HG03571 (cell line): ENCODE data around the gene PLXNC1.

ENCODE experiments used
- ATAC-seq: cut with Tn5 transposase; IDR thresholded peaks from one replicate; pipeline ENCODE4 v1.9.1; 2021; ENCODE audit not compliant: unreplicated experiment

Gene PLXNC1

GRCh38 chr12:94147991-94148738 lies at the start of gene PLXNC1:
Gene PLXNC1 (plus strand): TSS chr12:94148577. CDS start chr12:94148972, 395 bp downstream.
- ATAC-seq: peak; percentile 32

GRCh38 chr12:94099191-94099590 lies 49.2 kb upstream of the PLXNC1 start:
- ATAC-seq: no peak

- ATAC-seq: no peak
Measured at GRCh38 chr12:94099632-94100031, 48.7 kb upstream of the PLXNC1 start.

- no peak for ATAC-seq
Measured at GRCh38 chr12:94100211-94100627, 48.2 kb upstream of the PLXNC1 start.

GRCh38 chr12:94100990-94101737 lies 47.2 kb upstream of the PLXNC1 start:
- ATAC-seq: peak; percentile 52

GRCh38 chr12:94101738-94102660 lies 46.4 kb upstream of the PLXNC1 start:
- ATAC-seq: peak; percentile 92

- no peak for ATAC-seq
Measured at GRCh38 chr12:94103986-94104385, 44.4 kb upstream of the PLXNC1 start.

- ATAC-seq: no peak
Measured at GRCh38 chr12:94107910-94108309, 40.5 kb upstream of the PLXNC1 start.

GRCh38 chr12:94109160-94109559 lies 39.2 kb upstream of the PLXNC1 start:
- no peak for ATAC-seq

GRCh38 chr12:94110258-94110657 lies 38.1 kb upstream of the PLXNC1 start:
- no peak for ATAC-seq

- ATAC-seq: no peak
Measured at GRCh38 chr12:94111302-94111701, 37.1 kb upstream of the PLXNC1 start.

GRCh38 chr12:94112121-94112520 lies 36.3 kb upstream of the PLXNC1 start:
- no peak for ATAC-seq

GRCh38 chr12:94114166-94114565 lies 34.2 kb upstream of the PLXNC1 start:
- ATAC-seq: no peak

- ATAC-seq: no peak
Measured at GRCh38 chr12:94116191-94116590, 32.2 kb upstream of the PLXNC1 start.

GRCh38 chr12:94121886-94122285 lies 26.5 kb upstream of the PLXNC1 start:
- no peak for ATAC-seq

GRCh38 chr12:94122591-94122990 lies 25.8 kb upstream of the PLXNC1 start:
- no peak for ATAC-seq

- ATAC-seq: no peak
Measured at GRCh38 chr12:94123127-94123526, 25.2 kb upstream of the PLXNC1 start.

- no peak for ATAC-seq
Measured at GRCh38 chr12:94126067-94126466, 22.3 kb upstream of the PLXNC1 start.

- ATAC-seq: no peak
Measured at GRCh38 chr12:94127239-94128131, 20.9 kb upstream of the PLXNC1 start.

GRCh38 chr12:94128280-94128679 lies 20.1 kb upstream of the PLXNC1 start:
- no peak for ATAC-seq
